Heart left ventricle (tissue), 16 donors: ENCODE data around the gene TMEM150A. TPM values are rescaled to one million over a fixed set of nuclear protein-coding genes. Genes with fewer than 3 reads are reported as not detected.

ENCODE experiments used
- ATAC-seq, 4 donors: fragments of 200-7000 bp; cut with Tn5 transposase; one replicate each; pipeline ENCODE4 v1.9.1; 2020 to 2022; ENCODE audit warnings: moderate library complexity in 4 of 4, mild to moderate bottlenecking in 3 of 4, moderate number of reproducible peaks in 1 of 4
- DNase-seq, 5 donors: peaks; one replicate each; pipeline ENCODE4 v3.0.0-alpha.2; 2020
- H3K27ac ChIP-seq, 12 donors: fragments of 200-600 bp; sonication (generic) in 4 of 12; one replicate each; pipeline versions ENCODE4 v1.5.0 to v1.8.0; 2016 to 2022; ENCODE audit warnings: mild to moderate bottlenecking in 2 of 12
- H3K27me3 ChIP-seq, 9 donors: fragments of 200-600 bp; sonication (generic) in 2 of 9; one replicate each; pipeline versions ENCODE4 v1.5.1 to v1.8.0; 2016 to 2022; ENCODE audit warnings: mild to moderate bottlenecking in 3 of 9
- H3K36me3 ChIP-seq, 9 donors: fragments of 200-600 bp; sonication (generic) in 2 of 9; one replicate each; pipeline versions ENCODE4 v1.5.0 to v1.8.0; 2018 to 2022; ENCODE audit warnings: mild to moderate bottlenecking in 2 of 9
- H3K4me1 ChIP-seq, 12 donors: fragments of 200-600 bp; sonication (generic) in 4 of 12; one replicate each; pipeline versions ENCODE4 v1.5.0 to v1.8.0; 2016 to 2022; ENCODE audit warnings: mild to moderate bottlenecking in 3 of 12
- H3K4me3 ChIP-seq, 12 donors: fragments of 200-600 bp; sonication (generic) in 4 of 12; one replicate each; pipeline versions ENCODE4 v1.5.0 to v1.8.0; 2017 to 2022; ENCODE audit warnings: mild to moderate bottlenecking in 9 of 12, moderate library complexity in 4 of 12
- H3K9me3 ChIP-seq, 12 donors: fragments of 200-600 bp; sonication (generic) in 4 of 12; one replicate each; pipeline versions ENCODE4 v1.5.0 to v1.8.0; 2016 to 2022; ENCODE audit warnings: mild to moderate bottlenecking in 1 of 12
- POLR2A ChIP-seq, 2 donors: fragments of 450-650 bp; IDR thresholded peaks; one replicate each; pipeline ENCODE4 v1.6.1; 2017; ENCODE audit warnings: antibody characterized with exemption in 2 of 2, mild to moderate bottlenecking in 2 of 2, moderate library complexity in 2 of 2
- WGBS, 4 donors: extraction: QIAGEN DNeasy Blood & Tissue Kit in 2 of 4; methylation state at CpG; one replicate each; pipeline versions ENCODE4 v1.1.5 to v1.1.7; 2013 to 2018; 5-methylcytosine and 5-hydroxymethylcytosine counted together
- intact Hi-C, 10 donors: fragments of 100-400 bp; cut with DNase I; formaldehyde crosslinking; loops; one replicate each; pipeline versions ENCODE4 v1.11.1 to v1.14.2; 2022
- polyA plus RNA-seq, 2 donors: library from polyadenylated mRNA; stranded (reverse); fragments of 200-250 nt; gene quantifications; one replicate each; pipeline ENCODE4 v1.2.3, GENCODE V29; 2013
- total RNA-seq, 9 donors: library from RNA; depleted of rRNA in 2 of 9; stranded (reverse); fragments of >200 nt in 2 of 9; fragmentation: NEBNext Ultra II Directional in 3 of 9; extraction: Animal tissue kit (Norgen Biotek cat#: 25700) in 3 of 9; gene quantifications; one replicate each; pipeline versions ENCODE4 v1.1.0 to v1.2.4, GENCODE V29; 2016 to 2023
- TF ChIP-seq, protein P1 (sequence below), 12 donors: fragments of 200-600 bp; sonication (generic) in 4 of 12; IDR thresholded peaks; one replicate each; pipeline versions ENCODE4 v1.5.0 to v1.8.0; 2018 to 2022; ENCODE audit warnings: antibody characterized with exemption in 12 of 12, mild to moderate bottlenecking in 5 of 12
- donor health status: ischemic (EF 13 %, LVEDD 7.1; RV severe dilation, severe dysfunction).
- donor health status: healthy with polysubstance abuse.
- donor health status: DM: no; HTN: yes; CAD: no.
- donor health status: DM: no; HTN: no; CAD: no.
- donor health status: ischemic (EF 25% LVEDD 6.9; RV normal size, moderate dysfunction).
- donor health status: ischemic (EF 25% LVEDD 5.7; RV mildly dilated, moderate dysfunction).
- donor health status: healthy.
- donor health status: DM: yes; HTN: yes; CAD: no.
- donor health status: ischemic (EF 35%, LVEDD 5.7; RV mildly dilated, moderate dysfunction).
- donor health status: nonischemic (EF 11% LVEDD 7.7; RV severe dilation, severe dysfunction).
- donor health status: DM: yes; HTN: yes; CAD: no.
- donor health status: PGD.
- donor health status: ischemic (EF 29% LVEDD 5.4; RV normal size, mild dysfunction).
- donor health status: nonischemic (EF 23%, LVEDD 6.1; RV moderate dilation, normal function).

Gene TMEM150A
- total and polyA plus RNA-seq, 11 donors: 6.4 to 20.8 (median 11.5) TPM

GRCh38 chr2:85582492-85582891 is 20.0 kb downstream of the TMEM150A start:
- DNase-seq (no peak), ATAC-seq (no peak)
- H3K9me3 ChIP-seq: no peaks in the 10 kb centered on the region
- 51 to 73% (median 61%) methylated on average over 1 of the region's 1 CpG for WGBS, 4 donors
- peak overlapping the region in 1 of 12 donors; percentile 97 for H3K27ac ChIP-seq
- no peaks in the 10 kb centered on the region for H3K27me3 ChIP-seq
- H3K4me1 ChIP-seq: peaks cover 7 to 81% (median 53%) of the 10 kb centered on the region in 12 donors
- intact Hi-C loops: no loop called here
- H3K4me3 ChIP-seq: no peak overlapping the region
- TF ChIP-seq, protein P1, sequence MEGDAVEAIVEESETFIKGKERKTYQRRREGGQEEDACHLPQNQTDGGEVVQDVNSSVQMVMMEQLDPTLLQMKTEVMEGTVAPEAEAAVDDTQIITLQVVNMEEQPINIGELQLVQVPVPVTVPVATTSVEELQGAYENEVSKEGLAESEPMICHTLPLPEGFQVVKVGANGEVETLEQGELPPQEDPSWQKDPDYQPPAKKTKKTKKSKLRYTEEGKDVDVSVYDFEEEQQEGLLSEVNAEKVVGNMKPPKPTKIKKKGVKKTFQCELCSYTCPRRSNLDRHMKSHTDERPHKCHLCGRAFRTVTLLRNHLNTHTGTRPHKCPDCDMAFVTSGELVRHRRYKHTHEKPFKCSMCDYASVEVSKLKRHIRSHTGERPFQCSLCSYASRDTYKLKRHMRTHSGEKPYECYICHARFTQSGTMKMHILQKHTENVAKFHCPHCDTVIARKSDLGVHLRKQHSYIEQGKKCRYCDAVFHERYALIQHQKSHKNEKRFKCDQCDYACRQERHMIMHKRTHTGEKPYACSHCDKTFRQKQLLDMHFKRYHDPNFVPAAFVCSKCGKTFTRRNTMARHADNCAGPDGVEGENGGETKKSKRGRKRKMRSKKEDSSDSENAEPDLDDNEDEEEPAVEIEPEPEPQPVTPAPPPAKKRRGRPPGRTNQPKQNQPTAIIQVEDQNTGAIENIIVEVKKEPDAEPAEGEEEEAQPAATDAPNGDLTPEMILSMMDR (IDR thresholded peaks at IDR 0.05): no peak
- TF ChIP-seq POLR2A (IDR thresholded peaks at IDR 0.05): no peak
- peaks cover 0 to 11% (median 0%) of the 10 kb centered on the region in 9 donors for H3K36me3 ChIP-seq

DNA sequence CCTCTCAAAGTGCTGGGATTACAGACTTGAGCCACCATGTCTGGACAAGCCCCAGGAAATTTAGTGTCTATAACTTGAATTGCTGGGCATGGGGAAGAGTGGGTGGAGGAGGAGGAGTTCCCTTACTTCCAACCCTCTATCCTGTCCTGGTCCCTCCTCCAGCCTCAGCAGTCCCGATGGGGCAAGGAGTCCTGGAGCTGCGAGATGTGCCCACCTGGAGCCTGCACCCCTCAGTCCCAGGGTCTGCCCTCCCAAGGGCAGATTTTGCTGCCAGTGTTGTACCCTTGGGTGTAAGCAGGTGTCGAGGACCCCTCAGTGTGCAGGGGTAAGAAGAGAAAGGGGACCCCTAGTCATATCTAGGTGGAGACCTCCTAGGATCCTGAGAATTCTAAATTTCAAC is 22.3 kb downstream of the TMEM150A start:
- H3K36me3 ChIP-seq: peaks cover 0 to 11% (median 0%) of the 10 kb centered on the region in 9 donors
- peak overlapping the region in 7 of 12 donors; percentile 50 to 90 (median 64) for H3K27ac ChIP-seq
- intact Hi-C loops: no loop called here
- no peaks in the 10 kb centered on the region for H3K27me3 ChIP-seq
- DNase-seq (no peak), ATAC-seq (no peak)
- H3K4me3 ChIP-seq: peak overlapping the region in 1 of 12 donors; percentile 60
- H3K9me3 ChIP-seq: no peaks in the 10 kb centered on the region
- TF ChIP-seq, protein P1 (IDR thresholded peaks at IDR 0.05): no peak
- no peak for TF ChIP-seq POLR2A (IDR thresholded peaks at IDR 0.05)
- H3K4me1 ChIP-seq: peaks cover 0 to 65% (median 33%) of the 10 kb centered on the region in 12 donors
- WGBS, 4 donors: 75 to 100% (median 86%) methylated on average over 2 to 3 of the region's 3 CpGs

DNA sequence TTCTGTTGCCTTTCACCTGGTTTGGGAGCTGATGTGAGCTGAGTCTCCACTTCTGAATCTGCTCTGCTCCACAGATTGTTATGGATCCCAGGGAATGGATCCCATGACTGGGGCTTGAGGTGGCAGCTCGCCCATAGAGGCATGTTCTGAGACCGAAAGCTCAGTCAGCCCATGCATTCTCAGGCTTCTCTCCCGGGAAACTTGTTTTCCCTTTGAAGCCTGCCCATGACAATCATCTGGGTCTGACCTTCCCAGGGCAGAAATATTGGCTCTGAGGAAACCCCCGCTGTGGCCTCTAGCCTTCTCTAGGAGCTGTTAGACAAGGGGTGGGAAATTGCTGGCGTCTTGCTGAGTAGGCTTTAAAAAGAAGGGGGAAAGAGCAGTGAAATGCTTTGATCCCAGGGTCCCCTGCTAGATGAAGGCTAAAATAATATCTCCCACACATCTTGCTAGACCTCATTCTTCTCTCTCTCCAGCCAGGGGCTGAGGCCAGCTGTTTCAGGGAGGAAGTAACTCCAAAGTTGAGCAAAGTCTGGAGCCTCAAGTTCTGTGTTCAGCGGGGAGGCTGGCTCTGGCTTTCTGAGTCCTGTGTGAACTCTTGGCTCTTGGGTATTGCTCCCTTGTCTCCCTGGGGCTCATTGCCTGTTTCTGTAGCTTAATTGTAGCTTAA is 23.1 kb downstream of the TMEM150A start:
- peak in 2 of 5 donors; percentile 52 to 66 for DNase-seq
- Histone ChIP-seq H3K4me3 (peak overlapping the region in 3 of 12 donors; percentile 50 to 60 (median 50)), H3K27ac (peak overlapping the region in 11 of 12 donors; percentile 8 to 90 (median 56)), H3K4me1 (peaks cover 0 to 60% (median 25%) of the 10 kb centered on the region in 12 donors), H3K36me3 (peaks cover 0 to 11% (median 0%) of the 10 kb centered on the region in 9 donors), H3K27me3 (no peaks in the 10 kb centered on the region), H3K9me3 (no peaks in the 10 kb centered on the region)
- ATAC-seq: peak in 3 of 4 donors; percentile 27 to 51 (median 31)
- intact Hi-C loops: no loop called here
- 59 to 72% (median 62%) methylated on average over 6 of the region's 6 CpGs for WGBS, 4 donors
- TF ChIP-seq, protein P1 (IDR thresholded peaks at IDR 0.05): no peak

GRCh38 chr2:85578243-85579180 is 24.0 kb downstream of the TMEM150A start:
- Histone ChIP-seq H3K4me1 (peaks cover 0 to 54% (median 19%) of the 10 kb centered on the region in 12 donors), H3K27ac (peak overlapping the region; percentile 41 to 90 (median 60)), H3K4me3 (peak overlapping the region in 8 of 12 donors; percentile 10 to 60 (median 32)), H3K9me3 (no peaks in the 10 kb centered on the region), H3K36me3 (peaks cover 0 to 11% (median 0%) of the 10 kb centered on the region in 9 donors), H3K27me3 (no peaks in the 10 kb centered on the region)
- TF ChIP-seq, protein P1 (IDR thresholded peaks at IDR 0.05): no peak
- TF ChIP-seq POLR2A (IDR thresholded peaks at IDR 0.05): no peak
- intact Hi-C loops: no loop called here
- ATAC-seq (peak; percentile 14 to 76 (median 67)), DNase-seq (peak; percentile 45 to 84 (median 62))
- WGBS, 4 donors: 61 to 69% (median 63%) methylated on average over 19 of the region's 19 CpGs
